Measurements from ENCODE around the gene PSTPIP2. TPM values are rescaled to one million over a fixed set of nuclear protein-coding genes. Genes with fewer than 3 reads are reported as not detected.

PSTPIP2 gene
- total and polyA plus RNA-seq, 2 of the 13 experiments (the other 11 are each of a cell fraction or from before 2014, with no cell fraction given), result 0.25 to 0.27 TPM

DNA sequence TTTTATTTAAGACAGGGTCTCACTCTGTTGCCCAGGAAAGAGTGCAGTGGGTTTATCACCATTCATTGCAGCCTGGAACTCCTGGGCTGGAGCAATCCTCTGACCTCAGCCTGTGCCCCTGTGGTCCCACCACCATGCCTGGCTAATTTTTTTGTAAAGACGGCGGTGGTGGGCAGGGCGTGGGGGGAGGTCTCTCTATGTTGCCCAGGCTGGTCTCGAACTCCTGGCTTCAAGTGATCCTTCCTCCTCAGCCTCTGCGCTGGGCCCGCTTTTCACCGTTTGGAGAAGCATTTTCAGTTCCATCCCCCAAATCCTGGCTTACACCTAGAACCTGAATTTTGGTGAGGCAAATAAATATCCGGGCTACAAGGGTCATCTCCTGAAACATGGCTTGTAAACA lies 27.4 kb upstream of the PSTPIP2 start:
- Histone ChIP-seq H3K4me2 (ENCODE audit: low read depth, low read length) (no peak overlapping the region), H4K20me1 (ENCODE audit: insufficient read depth, low read length) (peaks cover 13% of the 10 kb centered on the region; the same call in 1 of the 2 replicates), H3K9me3 (ENCODE audit: low read length) (no peaks in the 10 kb centered on the region), H3K4me1 (ENCODE audit: insufficient read depth, low read length) (peaks cover 36% of the 10 kb centered on the region), H3K9ac (ENCODE audit: insufficient read depth, low read depth, low read length) (no peak overlapping the region), H3K79me2 (ENCODE audit: insufficient read depth, low read length) (peaks cover 36% of the 10 kb centered on the region), H3K4me3 (replicated peaks in 1 of 3; ENCODE audit: insufficient read depth in 1 of 3, low read depth in 2 of 3, low read length in 3 of 3) (no peak overlapping the region), H2AFZ (ENCODE audit: low read length) (no peak overlapping the region), H3K36me3 (replicated peaks in 1 of 2; ENCODE audit: control insufficient read depth in 1 of 2, insufficient read depth in 2 of 2, low read length in 2 of 2) (peaks cover 0 to 7% of the 10 kb centered on the region in 2 experiments; a peak in 1 of 5 replicates), H3K27ac (ENCODE audit: extremely low read length, insufficient read depth, low read length) (no peak overlapping the region), H3K27me3 (ENCODE audit: control insufficient read depth in 1 of 2, insufficient read depth in 2 of 2, low read length in 2 of 2) (no peaks in the 10 kb centered on the region; a peak in 1 of 5 replicates)
- no TSS peak for BruUV-seq (replicated peaks)
- CTCF ChIA-PET (ENCODE audit: low intra/inter-chr PET ratio, low total read pairs), result no interaction called here
- ATAC-seq (no peak), FAIRE-seq (no peak), DNase-seq (ENCODE audit: low spot score) (no peak)
- POLR2A ChIA-PET, result interaction anchor here (1.0 kb wide), 1 partner anchor 26 kb away, joined by 3 read pairs; no protein-coding TSS in a partner anchor
- intact Hi-C loops (cut with micrococcal nuclease; ENCODE audit: unreplicated experiment), result no loop called here
- no peak for TF ChIP-seq ZNF207 (IDR thresholded peaks at IDR 0.05; ENCODE audit: borderline replicate concordance)
- TF ChIP-seq NR2C2 (CRISPR knock-in tag; IDR thresholded peaks at IDR 0.05; ENCODE audit: borderline replicate concordance), result no peak
- TF ChIP-seq, protein P1, sequence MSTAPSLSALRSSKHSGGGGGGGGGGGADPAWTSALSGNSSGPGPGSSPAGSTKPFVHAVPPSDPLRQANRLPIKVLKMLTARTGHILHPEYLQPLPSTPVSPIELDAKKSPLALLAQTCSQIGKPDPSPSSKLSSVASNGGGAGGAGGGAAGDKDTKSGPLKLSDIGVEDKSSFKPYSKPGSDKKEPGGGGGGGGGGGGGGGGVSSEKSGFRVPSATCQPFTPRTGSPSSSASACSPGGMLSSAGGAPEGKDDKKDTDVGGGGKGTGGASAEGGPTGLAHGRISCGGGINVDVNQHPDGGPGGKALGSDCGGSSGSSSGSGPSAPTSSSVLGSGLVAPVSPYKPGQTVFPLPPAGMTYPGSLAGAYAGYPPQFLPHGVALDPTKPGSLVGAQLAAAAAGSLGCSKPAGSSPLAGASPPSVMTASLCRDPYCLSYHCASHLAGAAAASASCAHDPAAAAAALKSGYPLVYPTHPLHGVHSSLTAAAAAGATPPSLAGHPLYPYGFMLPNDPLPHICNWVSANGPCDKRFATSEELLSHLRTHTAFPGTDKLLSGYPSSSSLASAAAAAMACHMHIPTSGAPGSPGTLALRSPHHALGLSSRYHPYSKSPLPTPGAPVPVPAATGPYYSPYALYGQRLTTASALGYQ (CRISPR knock-in tag; IDR thresholded peaks at IDR 0.05), result no peak
- TF ChIP-seq SPEN (CRISPR knock-in tag; IDR thresholded peaks at IDR 0.05; ENCODE audit: low read depth), result no peak
- TF ChIP-seq RFX1 (IDR thresholded peaks at IDR 0.05), result no peak
- no peak for TF ChIP-seq EZH2 (conservative IDR thresholded peaks at IDR 0.05; ENCODE audit: low read depth, low read length)
- TF ChIP-seq GATAD1 (CRISPR knock-in tag; IDR thresholded peaks at IDR 0.05), result no peak
- TF ChIP-seq, protein P2, sequence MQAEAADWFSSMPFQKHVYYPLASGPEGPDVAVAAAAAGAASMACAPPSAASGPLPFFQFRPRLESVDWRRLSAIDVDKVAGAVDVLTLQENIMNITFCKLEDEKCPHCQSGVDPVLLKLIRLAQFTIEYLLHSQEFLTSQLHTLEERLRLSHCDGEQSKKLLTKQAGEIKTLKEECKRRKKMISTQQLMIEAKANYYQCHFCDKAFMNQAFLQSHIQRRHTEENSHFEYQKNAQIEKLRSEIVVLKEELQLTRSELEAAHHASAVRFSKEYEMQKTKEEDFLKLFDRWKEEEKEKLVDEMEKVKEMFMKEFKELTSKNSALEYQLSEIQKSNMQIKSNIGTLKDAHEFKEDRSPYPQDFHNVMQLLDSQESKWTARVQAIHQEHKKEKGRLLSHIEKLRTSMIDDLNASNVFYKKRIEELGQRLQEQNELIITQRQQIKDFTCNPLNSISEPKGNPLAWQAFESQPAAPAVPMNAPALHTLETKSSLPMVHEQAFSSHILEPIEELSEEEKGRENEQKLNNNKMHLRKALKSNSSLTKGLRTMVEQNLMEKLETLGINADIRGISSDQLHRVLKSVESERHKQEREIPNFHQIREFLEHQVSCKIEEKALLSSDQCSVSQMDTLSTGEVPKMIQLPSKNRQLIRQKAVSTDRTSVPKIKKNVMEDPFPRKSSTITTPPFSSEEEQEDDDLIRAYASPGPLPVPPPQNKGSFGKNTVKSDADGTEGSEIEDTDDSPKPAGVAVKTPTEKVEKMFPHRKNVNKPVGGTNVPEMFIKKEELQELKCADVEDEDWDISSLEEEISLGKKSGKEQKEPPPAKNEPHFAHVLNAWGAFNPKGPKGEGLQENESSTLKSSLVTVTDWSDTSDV (CRISPR knock-in tag; IDR thresholded peaks at IDR 0.05), result no peak
- TF ChIP-seq HOXA3 (CRISPR knock-in tag; IDR thresholded peaks at IDR 0.05), result no peak
- no peak for TF ChIP-seq KDM3A (CRISPR knock-in tag; IDR thresholded peaks at IDR 0.05; ENCODE audit: low read depth)
- no peak for TF ChIP-seq HCFC1 (IDR thresholded peaks at IDR 0.05; ENCODE audit: low read depth, low read length)
- TF ChIP-seq, protein P3, sequence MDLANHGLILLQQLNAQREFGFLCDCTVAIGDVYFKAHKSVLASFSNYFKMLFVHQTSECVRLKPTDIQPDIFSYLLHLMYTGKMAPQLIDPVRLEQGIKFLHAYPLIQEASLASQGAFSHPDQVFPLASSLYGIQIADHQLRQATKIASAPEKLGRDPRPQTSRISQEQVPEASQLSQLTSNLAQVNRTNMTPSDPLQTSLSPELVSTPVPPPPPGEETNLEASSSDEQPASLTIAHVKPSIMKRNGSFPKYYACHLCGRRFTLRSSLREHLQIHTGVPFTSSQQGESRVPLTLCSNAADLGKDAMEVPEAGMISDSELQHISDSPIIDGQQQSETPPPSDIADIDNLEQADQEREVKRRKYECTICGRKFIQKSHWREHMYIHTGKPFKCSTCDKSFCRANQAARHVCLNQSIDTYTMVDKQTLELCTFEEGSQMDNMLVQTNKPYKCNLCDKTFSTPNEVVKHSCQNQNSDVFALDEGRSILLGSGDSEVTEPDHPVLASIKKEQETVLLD (CRISPR knock-in tag; IDR thresholded peaks at IDR 0.05; ENCODE audit: low read depth), result no peak
- TF ChIP-seq ZNF678 (CRISPR knock-in tag; IDR thresholded peaks at IDR 0.05), result no peak
- TF ChIP-seq, protein P4, sequence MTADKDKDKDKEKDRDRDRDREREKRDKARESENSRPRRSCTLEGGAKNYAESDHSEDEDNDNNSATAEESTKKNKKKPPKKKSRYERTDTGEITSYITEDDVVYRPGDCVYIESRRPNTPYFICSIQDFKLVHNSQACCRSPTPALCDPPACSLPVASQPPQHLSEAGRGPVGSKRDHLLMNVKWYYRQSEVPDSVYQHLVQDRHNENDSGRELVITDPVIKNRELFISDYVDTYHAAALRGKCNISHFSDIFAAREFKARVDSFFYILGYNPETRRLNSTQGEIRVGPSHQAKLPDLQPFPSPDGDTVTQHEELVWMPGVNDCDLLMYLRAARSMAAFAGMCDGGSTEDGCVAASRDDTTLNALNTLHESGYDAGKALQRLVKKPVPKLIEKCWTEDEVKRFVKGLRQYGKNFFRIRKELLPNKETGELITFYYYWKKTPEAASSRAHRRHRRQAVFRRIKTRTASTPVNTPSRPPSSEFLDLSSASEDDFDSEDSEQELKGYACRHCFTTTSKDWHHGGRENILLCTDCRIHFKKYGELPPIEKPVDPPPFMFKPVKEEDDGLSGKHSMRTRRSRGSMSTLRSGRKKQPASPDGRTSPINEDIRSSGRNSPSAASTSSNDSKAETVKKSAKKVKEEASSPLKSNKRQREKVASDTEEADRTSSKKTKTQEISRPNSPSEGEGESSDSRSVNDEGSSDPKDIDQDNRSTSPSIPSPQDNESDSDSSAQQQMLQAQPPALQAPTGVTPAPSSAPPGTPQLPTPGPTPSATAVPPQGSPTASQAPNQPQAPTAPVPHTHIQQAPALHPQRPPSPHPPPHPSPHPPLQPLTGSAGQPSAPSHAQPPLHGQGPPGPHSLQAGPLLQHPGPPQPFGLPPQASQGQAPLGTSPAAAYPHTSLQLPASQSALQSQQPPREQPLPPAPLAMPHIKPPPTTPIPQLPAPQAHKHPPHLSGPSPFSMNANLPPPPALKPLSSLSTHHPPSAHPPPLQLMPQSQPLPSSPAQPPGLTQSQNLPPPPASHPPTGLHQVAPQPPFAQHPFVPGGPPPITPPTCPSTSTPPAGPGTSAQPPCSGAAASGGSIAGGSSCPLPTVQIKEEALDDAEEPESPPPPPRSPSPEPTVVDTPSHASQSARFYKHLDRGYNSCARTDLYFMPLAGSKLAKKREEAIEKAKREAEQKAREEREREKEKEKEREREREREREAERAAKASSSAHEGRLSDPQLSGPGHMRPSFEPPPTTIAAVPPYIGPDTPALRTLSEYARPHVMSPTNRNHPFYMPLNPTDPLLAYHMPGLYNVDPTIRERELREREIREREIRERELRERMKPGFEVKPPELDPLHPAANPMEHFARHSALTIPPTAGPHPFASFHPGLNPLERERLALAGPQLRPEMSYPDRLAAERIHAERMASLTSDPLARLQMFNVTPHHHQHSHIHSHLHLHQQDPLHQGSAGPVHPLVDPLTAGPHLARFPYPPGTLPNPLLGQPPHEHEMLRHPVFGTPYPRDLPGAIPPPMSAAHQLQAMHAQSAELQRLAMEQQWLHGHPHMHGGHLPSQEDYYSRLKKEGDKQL (CRISPR knock-in tag; IDR thresholded peaks at IDR 0.05; ENCODE audit: low read depth), result no peak
- WGBS (ENCODE audit: low lambda C conversion rate), result 98% methylated on average over 8 of the region's 8 CpGs
- in situ Hi-C loops (cut with HindIII; ENCODE audit: extremely low pct_ligation_motif_present, low pct_unique_long_range_greater_than_20kb), result no loop called here

All from HepG2 (cell line).